Right cardiac atrium (tissue), 5 donors: ENCODE data around the gene CLCNKA. TPM values are rescaled to one million over a fixed set of nuclear protein-coding genes. Genes with fewer than 3 reads are reported as not detected.
A peak's percentile ranks its signal among the peaks of the same experiment; 100 is the strongest.

Experiments used
- ATAC-seq, 2 donors: fragments of 200-7000 bp; cut with Tn5 transposase; one replicate each; pipeline versions ENCODE4 v1.8.0 to v1.9.1; 2020; ENCODE audit warnings: moderate library complexity in 2 of 2, mild to moderate bottlenecking in 1 of 2
- DNase-seq, 3 donors: peaks; one replicate each; pipeline ENCODE4 v3.0.0-alpha.2; 2020
- H3K27ac ChIP-seq: one replicate; pipeline ENCODE4 v1.5.1; 2013; ENCODE audit warnings: mild to moderate bottlenecking, low read length, control low read depth, moderate library complexity
- H3K27me3 ChIP-seq: one replicate; pipeline ENCODE4 v1.6.1; 2013; ENCODE audit not compliant: control insufficient read depth, insufficient read depth
- H3K4me1 ChIP-seq: one replicate; pipeline ENCODE4 v1.6.1; 2013; ENCODE audit warnings: low read length; ENCODE audit not compliant: control insufficient read depth, insufficient read depth
- H3K4me3 ChIP-seq: one replicate; pipeline ENCODE4 v1.5.1; 2013; ENCODE audit warnings: low read length, control low read depth
- H3K9me3 ChIP-seq: one replicate; pipeline ENCODE4 v1.6.1; 2013; ENCODE audit warnings: low read length; ENCODE audit not compliant: control insufficient read depth
- WGBS: extraction: QIAGEN DNeasy Blood & Tissue Kit; methylation state at CpG from one replicate; pipeline ENCODE4 v1.1.7; 2013; 5-methylcytosine and 5-hydroxymethylcytosine counted together
- intact Hi-C, 4 donors: fragments of 100-400 bp; cut with DNase I; formaldehyde crosslinking; loops; one replicate each; pipeline versions ENCODE4 v1.11.0 to v1.14.0; 2022 to 2023
- polyA plus RNA-seq: library from polyadenylated mRNA; stranded (reverse); fragments of 200-250 nt; gene quantifications from one replicate; pipeline ENCODE4 v1.2.3, GENCODE V29; 2013
- total RNA-seq, 4 donors: library from RNA; stranded (reverse); fragmentation: NEBNext Ultra II Directional; extraction: Animal tissue kit (Norgen Biotek cat#: 25700); gene quantifications; one replicate each; pipeline ENCODE4 v1.2.1, GENCODE V29; 2021
- donor health status: healthy with polysubstance abuse.
- donor health status: DM: no; HTN: yes; CAD: no.
- donor health status: DM: no; HTN: no; CAD: no.
- donor health status: DM: no; HTN: yes; CAD: no; lungs with severe emphysema.
- donor health status: DM: yes; HTN: yes; CAD: no.

The CLCNKA gene
- total and polyA plus RNA-seq, 5 donors, result 0.31 to 0.93 (median 0.52) TPM

- Histone ChIP-seq H3K27ac (peak overlapping the region; percentile 58), H3K9me3 (no peaks in the 10 kb centered on the region), H3K4me1 (peaks cover 2% of the 10 kb centered on the region), H3K27me3 (no peaks in the 10 kb centered on the region), H3K4me3 (no peak overlapping the region)
- WGBS, result 93% methylated on average over 11 of the region's 11 CpGs
- DNase-seq, result peak in 2 of 3 donors; percentile 53 to 58
- intact Hi-C loops, result loop anchor here in 1 of 4 donors (5.0 kb wide), 1 partner anchor 40 kb away; no protein-coding TSS in a partner anchor
- ATAC-seq, result no peak
These were observed 9.8 kb upstream of the CLCNKA start for GRCh38 chr1:16011936-16012589.

DNA sequence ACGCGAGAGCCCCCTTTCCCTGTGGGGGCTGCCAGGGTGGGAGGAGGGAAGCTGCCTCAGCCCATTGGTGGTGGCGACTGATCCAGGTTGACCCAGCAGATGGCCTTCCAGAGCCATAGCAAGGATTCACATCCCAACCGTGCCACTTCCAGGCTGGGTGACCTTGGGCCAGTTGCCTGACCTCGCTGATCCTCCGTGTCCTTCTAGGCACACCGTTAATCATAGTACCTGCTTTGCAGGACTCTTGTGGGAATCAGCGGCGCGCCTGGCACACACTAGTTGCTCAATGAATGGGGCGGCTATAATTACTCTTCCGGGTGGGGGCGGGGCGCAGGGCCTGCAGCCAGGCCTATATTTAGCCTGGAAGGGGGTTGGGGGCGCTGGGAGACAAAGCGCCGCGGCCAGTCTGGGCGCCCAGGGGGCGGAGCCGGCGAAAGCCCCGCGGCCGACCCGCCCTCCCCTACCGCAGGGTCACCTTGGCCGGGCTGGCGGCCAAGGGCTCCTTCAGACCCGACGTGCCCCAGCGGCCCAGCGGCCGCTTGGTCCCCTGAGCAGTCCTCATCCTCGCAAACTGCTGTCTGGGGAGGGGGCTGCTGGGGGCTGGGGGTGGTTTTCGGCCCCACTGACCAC, 9.1 kb upstream of the CLCNKA start:
- peak; percentile 44 to 48 for ATAC-seq
- no peaks in the 10 kb centered on the region for H3K9me3 ChIP-seq
- H3K4me1 ChIP-seq, result peaks cover 2% of the 10 kb centered on the region
- H3K27ac ChIP-seq, result peak overlapping the region; percentile 58
- H3K27me3 ChIP-seq, result no peaks in the 10 kb centered on the region
- H3K4me3 ChIP-seq, result no peak overlapping the region
- DNase-seq, result peak; percentile 75 to 91 (median 90)
- intact Hi-C loops, result loop anchor here in 1 of 4 donors (5.0 kb wide), 1 partner anchor 40 kb away; no protein-coding TSS in a partner anchor
- 3% methylated on average over 36 of the region's 36 CpGs for WGBS

DNA sequence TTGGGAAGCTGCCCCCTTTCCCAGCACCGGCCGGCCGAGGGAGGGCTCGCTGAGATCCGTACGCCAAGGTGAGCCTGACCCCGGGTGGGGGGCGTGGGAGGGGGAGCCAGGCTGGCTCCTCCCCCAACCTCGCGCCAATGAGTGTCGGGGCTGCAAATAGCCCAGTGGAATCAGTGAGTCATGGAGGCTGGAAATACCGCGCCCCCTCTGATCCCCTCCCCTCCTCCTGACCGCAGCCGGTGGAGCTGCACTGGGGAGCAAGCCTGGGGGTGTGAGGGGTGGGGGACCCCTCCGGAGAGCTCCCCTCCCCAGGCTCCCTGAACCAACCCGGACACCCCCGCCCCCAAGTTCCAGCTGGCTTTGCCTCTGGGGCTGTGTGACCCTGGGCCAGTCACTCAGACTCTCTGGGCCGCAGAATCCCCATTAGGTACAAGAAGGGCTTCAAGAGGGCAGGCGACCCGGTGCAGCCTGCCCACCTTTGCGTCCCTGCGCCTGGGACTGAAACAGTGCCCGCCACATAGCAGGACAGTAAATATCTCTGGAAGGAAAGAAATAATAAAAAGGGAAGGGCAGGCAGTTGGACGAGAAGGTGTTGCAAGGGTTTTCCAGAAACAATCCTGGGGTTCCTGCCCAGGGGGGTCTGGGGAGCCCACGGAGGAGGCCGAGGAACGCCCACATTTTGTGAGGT, 8.5 kb upstream of the CLCNKA start:
- intact Hi-C loops, result loop anchor here in 1 of 4 donors (5.0 kb wide), 1 partner anchor 39 kb away; no protein-coding TSS in a partner anchor
- DNase-seq (peak; percentile 77 to 91 (median 81)), ATAC-seq (peak; percentile 47 to 50)
- H3K4me3 ChIP-seq, result no peak overlapping the region
- H3K27me3 ChIP-seq, result no peaks in the 10 kb centered on the region
- WGBS, result 14% methylated on average over 28 of the region's 28 CpGs
- peaks cover 2% of the 10 kb centered on the region for H3K4me1 ChIP-seq
- H3K9me3 ChIP-seq, result no peaks in the 10 kb centered on the region
- peak overlapping the region; percentile 99 for H3K27ac ChIP-seq

DNA sequence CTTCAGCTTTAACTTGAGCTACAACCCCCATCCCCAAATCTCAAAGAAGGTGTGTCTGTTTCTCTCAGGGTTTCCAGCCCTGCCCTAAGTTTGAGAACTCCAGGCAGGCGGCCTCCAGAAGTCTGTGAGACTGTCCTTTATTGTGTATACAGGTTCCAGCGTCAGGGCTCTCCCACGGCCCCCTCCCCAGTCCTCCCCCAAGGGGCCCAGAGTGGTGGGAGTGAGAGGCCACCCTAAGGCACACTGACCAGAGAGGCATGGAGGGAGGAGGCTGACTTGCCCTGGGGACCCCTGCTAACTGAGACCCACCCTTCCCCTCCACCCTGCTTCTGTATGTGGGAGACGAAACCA, 8.0 kb upstream of the CLCNKA start:
- peaks cover 2% of the 10 kb centered on the region for H3K4me1 ChIP-seq
- intact Hi-C loops, result loop anchor here in 1 of 4 donors (5.0 kb wide), 1 partner anchor 38 kb away; no protein-coding TSS in a partner anchor
- ATAC-seq, result no peak
- peak overlapping the region; percentile 99 for H3K27ac ChIP-seq
- 47% methylated on average over 4 of the region's 4 CpGs for WGBS
- no peak overlapping the region for H3K4me3 ChIP-seq
- H3K27me3 ChIP-seq, result no peaks in the 10 kb centered on the region
- no peaks in the 10 kb centered on the region for H3K9me3 ChIP-seq
- peak in 1 of 3 donors; percentile 34 for DNase-seq

- ATAC-seq, result no peak
- no peaks in the 10 kb centered on the region for H3K27me3 ChIP-seq
- peak overlapping the region; percentile 99 for H3K27ac ChIP-seq
- peak; percentile 59 to 81 (median 77) for DNase-seq
- H3K9me3 ChIP-seq, result no peaks in the 10 kb centered on the region
- peaks cover 2% of the 10 kb centered on the region for H3K4me1 ChIP-seq
- intact Hi-C loops, result loop anchor here in 1 of 4 donors (5.0 kb wide), 1 partner anchor 38 kb away; no protein-coding TSS in a partner anchor
- WGBS, result 51% methylated on average over 17 of the region's 17 CpGs
- peak overlapping the region; percentile 2 for H3K4me3 ChIP-seq
These were observed 7.0 kb upstream of the CLCNKA start for GRCh38 chr1:16014509-16015482.

- WGBS, result 79% methylated on average over 25 of the region's 25 CpGs
- H3K9me3 ChIP-seq, result no peaks in the 10 kb centered on the region
- peak in 1 of 3 donors; percentile 64 for DNase-seq
- H3K27me3 ChIP-seq, result no peaks in the 10 kb centered on the region
- intact Hi-C loops, result no loop called here
- H3K4me1 ChIP-seq, result peaks cover 2% of the 10 kb centered on the region
- peak overlapping the region; percentile 8 for H3K4me3 ChIP-seq
- ATAC-seq, result no peak
- H3K27ac ChIP-seq, result peak overlapping the region; percentile 99
These were observed 6.3 kb upstream of the CLCNKA start for GRCh38 chr1:16015491-16015890.

DNA sequence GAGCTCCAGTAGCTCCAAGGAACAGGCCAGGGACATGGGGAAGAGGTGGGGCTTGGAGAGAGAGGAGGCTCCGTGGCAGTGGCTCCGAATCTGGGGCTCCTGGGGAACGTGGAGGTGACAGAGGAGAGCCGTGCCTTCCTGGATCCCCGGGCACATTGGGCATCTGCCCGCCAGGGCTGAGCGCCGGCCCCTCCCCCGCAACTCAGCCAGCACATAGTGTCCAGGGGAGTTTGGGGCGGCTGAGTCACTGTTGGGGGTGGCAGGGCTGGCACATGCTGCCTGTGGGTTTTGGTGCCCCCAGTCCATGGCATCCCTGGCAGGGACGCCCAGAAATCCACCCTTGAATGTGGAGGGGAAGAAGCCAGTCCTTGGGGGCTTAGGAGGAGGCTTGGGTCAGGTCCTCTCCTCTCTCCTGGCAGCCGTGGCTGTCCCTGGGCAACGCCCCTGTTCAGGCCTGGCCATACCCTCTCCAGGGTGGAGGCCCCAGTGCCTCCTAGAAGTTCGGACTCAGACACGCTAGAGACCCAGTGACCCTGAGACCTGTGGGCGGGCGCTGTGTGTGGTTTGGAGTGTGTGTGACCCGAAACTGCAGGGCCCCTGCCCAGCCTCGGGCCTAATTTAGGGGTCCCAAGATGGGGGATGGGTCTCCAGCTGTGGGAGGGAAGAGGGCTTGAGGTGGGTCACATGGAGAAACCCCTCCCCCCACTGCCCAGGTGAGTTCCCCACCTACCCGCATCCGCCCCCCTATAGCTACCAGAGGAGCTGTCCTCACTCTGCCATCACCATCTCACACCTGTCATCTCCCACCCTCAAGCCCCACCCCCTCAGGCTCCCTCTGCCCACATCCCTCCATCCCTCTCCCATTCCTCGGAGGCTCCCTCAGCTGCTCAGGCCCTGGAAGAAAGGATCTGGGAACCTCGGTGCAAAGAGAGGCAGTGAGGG, 5.6 kb upstream of the CLCNKA start:
- H3K4me1 ChIP-seq, result peaks cover 2% of the 10 kb centered on the region
- 68% methylated on average over 23 of the region's 23 CpGs for WGBS
- H3K4me3 ChIP-seq, result peak overlapping the region; percentile 46
- peak overlapping the region; percentile 99 for H3K27ac ChIP-seq
- H3K27me3 ChIP-seq, result no peaks in the 10 kb centered on the region
- DNase-seq, result peak; percentile 60 to 83 (median 83)
- H3K9me3 ChIP-seq, result no peaks in the 10 kb centered on the region
- peak in 1 of 2 donors; percentile 6 for ATAC-seq
- intact Hi-C loops, result no loop called here

DNA sequence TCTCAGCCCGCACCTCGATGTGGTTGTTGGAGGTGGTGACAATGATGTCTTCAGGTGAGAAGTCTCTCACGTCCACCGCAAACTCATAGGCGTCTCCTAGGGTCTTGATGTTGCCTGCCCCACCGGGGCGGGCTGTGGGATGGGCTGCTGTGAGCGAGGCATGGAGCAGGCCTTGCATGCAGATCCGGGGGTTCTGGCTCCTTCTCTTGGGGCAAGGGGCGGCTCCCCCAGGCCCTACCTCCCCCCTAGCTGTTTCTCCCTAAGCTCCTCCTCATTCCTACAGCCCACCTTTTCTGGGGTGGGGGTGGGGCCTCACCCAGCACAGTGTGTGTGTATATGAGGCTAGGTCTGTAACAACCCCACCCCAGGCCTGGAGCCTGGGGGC, 4.8 kb upstream of the CLCNKA start:
- ATAC-seq, result no peak
- 66% methylated on average over 10 of the region's 10 CpGs for WGBS
- peak overlapping the region; percentile 99 for H3K27ac ChIP-seq
- H3K27me3 ChIP-seq, result no peaks in the 10 kb centered on the region
- intact Hi-C loops, result no loop called here
- DNase-seq, result peak in 1 of 3 donors; percentile 35
- H3K9me3 ChIP-seq, result no peaks in the 10 kb centered on the region
- H3K4me1 ChIP-seq, result peaks cover 2% of the 10 kb centered on the region
- peak overlapping the region; percentile 46 for H3K4me3 ChIP-seq

DNA sequence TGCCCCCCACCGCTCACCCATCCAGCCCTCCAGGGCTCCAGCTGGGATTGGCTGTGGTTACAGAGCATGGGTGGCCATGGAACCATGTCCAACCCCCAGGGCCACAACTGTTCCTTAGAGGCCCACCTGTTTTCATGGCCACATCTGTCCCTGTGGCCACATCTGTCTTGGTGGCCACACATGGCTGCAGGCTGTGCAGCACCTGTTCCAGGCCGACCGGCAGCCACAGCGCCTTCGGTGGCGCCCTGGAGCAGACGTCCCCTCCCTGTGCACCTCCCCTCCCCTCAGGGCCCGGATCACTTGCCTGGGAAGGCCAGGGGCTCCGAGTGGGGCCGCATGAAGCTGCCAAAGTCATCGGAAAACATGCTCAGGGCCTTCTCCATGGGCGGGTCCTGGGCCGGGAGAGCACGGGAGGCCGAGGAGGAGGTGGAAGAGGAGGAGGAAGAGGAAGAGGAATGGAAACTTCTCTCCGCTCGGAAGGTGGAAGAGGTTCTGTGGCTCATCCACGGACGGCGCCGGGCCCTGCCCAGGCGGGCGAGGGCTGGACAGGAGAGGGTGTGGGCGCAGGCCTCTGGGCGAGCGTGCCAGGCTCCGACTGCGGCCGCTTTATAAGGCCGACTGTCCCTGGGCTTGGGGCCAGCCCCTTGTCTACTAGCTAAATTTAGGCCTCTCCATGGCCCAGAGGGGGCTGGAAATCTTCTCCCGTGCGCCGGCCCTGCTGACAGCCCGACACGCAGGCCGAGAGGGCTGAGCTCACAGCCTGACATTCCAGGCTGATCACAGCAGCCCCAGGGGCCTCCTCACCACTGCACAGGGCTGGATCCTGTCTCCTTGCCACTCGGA, 4.2 kb upstream of the CLCNKA start, which contains the start of gene HSPB7:
HSPB7 (minus strand) TSS at position 583 of the 843 bp plus-strand sequence; CDS start at position 503, 80 bp downstream.
- Histone ChIP-seq H3K4me3 (peak within 1 kb of the TSS; percentile 46), H3K4me1 (peaks cover under 1% of the 10 kb centered on the region), H3K27me3 (no peaks in the 10 kb centered on the region), H3K27ac (peak within 1 kb of the TSS; percentile 99), H3K9me3 (no peaks in the 10 kb centered on the region)
- intact Hi-C loops, result no loop called here
- DNase-seq (peak; percentile 91 to 94 (median 94)), ATAC-seq (peak; percentile 65 to 67)
- 16% methylated on average over 37 of the region's 37 CpGs for WGBS
